ENCODE measurements around the gene SUV39H1. TPM values are rescaled to one million over a fixed set of nuclear protein-coding genes. Genes with fewer than 3 reads are reported as not detected.

The SUV39H1 gene
- total RNA-seq, 1 donor from 2014 or later = 1.9 TPM

Other genes with a start within 250 kb of the SUV39H1 start
- gene SLC38A5, start 226.5 kb upstream of the SUV39H1 start, total RNA-seq = 27.7 and 53.7 TPM in 2 replicates
- 48.1 and 92.2 TPM in 2 replicates for gene FTSJ1, start 220.5 kb upstream of the SUV39H1 start, total RNA-seq
- gene PORCN, start 187.7 kb upstream of the SUV39H1 start, total RNA-seq = 9.2 and 15.3 TPM in 2 replicates
- gene EBP, start 174.9 kb upstream of the SUV39H1 start, total RNA-seq = 19.8 and 203 TPM in 2 replicates
- 6.1 and 11.9 TPM in 2 replicates for gene TBC1D25, start 157.0 kb upstream of the SUV39H1 start, total RNA-seq
- gene RBM3, start 122.2 kb upstream of the SUV39H1 start, total RNA-seq = 41.2 and 293 TPM in 2 replicates
- gene WDR13, start 99.2 kb upstream of the SUV39H1 start, total RNA-seq = 119 and 212 TPM in 2 replicates
- gene WAS, start 12.9 kb upstream of the SUV39H1 start, total RNA-seq = 0.30 TPM in 1 of 2 replicates, not detected in the other
- not detected in 2 replicates for gene GLOD5, start 65.0 kb downstream of the SUV39H1 start, total RNA-seq
- gene GATA1, start 89.9 kb downstream of the SUV39H1 start, total RNA-seq = not detected in 2 replicates
- 36.3 and 54.4 TPM in 2 replicates for gene HDAC6, start 105.3 kb downstream of the SUV39H1 start, total RNA-seq
- 0.20 TPM in 1 of 2 replicates, not detected in the other for gene ERAS, start 129.8 kb downstream of the SUV39H1 start, total RNA-seq
- gene PCSK1N, start 138.9 kb downstream of the SUV39H1 start, total RNA-seq = 2.6 and 3.6 TPM in 2 replicates
- 23.7 and 63.7 TPM in 2 replicates for gene TIMM17B, start 201.0 kb downstream of the SUV39H1 start, total RNA-seq
- gene PQBP1, start 201.2 kb downstream of the SUV39H1 start, total RNA-seq = 46.8 and 60.3 TPM in 2 replicates
- gene SLC35A2, start 214.9 kb downstream of the SUV39H1 start, total RNA-seq = 24.8 and 34.1 TPM in 2 replicates
- 14.1 and 17.2 TPM in 2 replicates for gene PIM2, start 222.3 kb downstream of the SUV39H1 start, total RNA-seq

Measured in renal cortical epithelial cell (primary cell).